Thoracic aorta (tissue), 2 donors: Measurements from ENCODE around the gene RTN4R. TPM values are rescaled to one million over a fixed set of nuclear protein-coding genes. Genes with fewer than 3 reads are reported as not detected.

Source experiments
- ATAC-seq: fragments of 150-250 bp; one replicate; pipeline ENCODE4 v1.8.0; 2017; ENCODE audit warnings: low read depth; ENCODE audit not compliant: insufficient number of reproducible peaks, low FRiP score
- DNase-seq: peaks from one replicate; pipeline ENCODE4 v3.0.0-alpha.2; 2020; ENCODE audit warnings: low spot score
- H3K27ac ChIP-seq, 2 donors: fragments of 200-600 bp; sonication (generic); 1 replicate in 1 of 2; 2 replicates in 1 of 2; pipeline ENCODE4 v1.5.1; 2016; ENCODE audit warnings: mild to moderate bottlenecking in 2 of 2, moderate library complexity in 2 of 2
- H3K27me3 ChIP-seq: fragments of 200-600 bp; sonication (generic); replicated peaks from 2 replicates; pipeline ENCODE4 v1.6.0; 2016; ENCODE audit warnings: mild to moderate bottlenecking; ENCODE audit not compliant: insufficient read depth
- H3K36me3 ChIP-seq: fragments of 200-600 bp; sonication (generic); one replicate; pipeline ENCODE4 v1.5.1; 2016
- H3K4me1 ChIP-seq, 2 donors: fragments of 200-600 bp; sonication (generic); 1 replicate in 1 of 2; 2 replicates in 1 of 2; pipeline versions ENCODE4 v1.5.1 to v1.6.0; 2016; ENCODE audit warnings: low read depth in 2 of 2, mild to moderate bottlenecking in 1 of 2; ENCODE audit not compliant: control insufficient read depth in 1 of 2
- H3K4me3 ChIP-seq: fragments of 200-600 bp; sonication (generic); 2 replicates; pipeline ENCODE4 v1.5.1; 2016; ENCODE audit warnings: mild to moderate bottlenecking
- H3K9me3 ChIP-seq: fragments of 200-600 bp; sonication (generic); 2 replicates; pipeline ENCODE4 v1.5.1; 2016
- total RNA-seq, 2 donors: library from RNA; depleted of rRNA; stranded (reverse); fragments of >200 nt; gene quantifications; one replicate each; pipeline versions ENCODE4 v1.1.0 to v1.2.3, GENCODE V29; 2016
- TF ChIP-seq, protein P1 (sequence below): fragments of 200-600 bp; sonication (generic); IDR thresholded peaks from one replicate; pipeline ENCODE4 v1.5.1; 2019; ENCODE audit warnings: antibody characterized with exemption

RTN4R gene
- total RNA-seq, 2 donors from 2014 or later = 7.4 TPM; not detected in 1

DNA sequence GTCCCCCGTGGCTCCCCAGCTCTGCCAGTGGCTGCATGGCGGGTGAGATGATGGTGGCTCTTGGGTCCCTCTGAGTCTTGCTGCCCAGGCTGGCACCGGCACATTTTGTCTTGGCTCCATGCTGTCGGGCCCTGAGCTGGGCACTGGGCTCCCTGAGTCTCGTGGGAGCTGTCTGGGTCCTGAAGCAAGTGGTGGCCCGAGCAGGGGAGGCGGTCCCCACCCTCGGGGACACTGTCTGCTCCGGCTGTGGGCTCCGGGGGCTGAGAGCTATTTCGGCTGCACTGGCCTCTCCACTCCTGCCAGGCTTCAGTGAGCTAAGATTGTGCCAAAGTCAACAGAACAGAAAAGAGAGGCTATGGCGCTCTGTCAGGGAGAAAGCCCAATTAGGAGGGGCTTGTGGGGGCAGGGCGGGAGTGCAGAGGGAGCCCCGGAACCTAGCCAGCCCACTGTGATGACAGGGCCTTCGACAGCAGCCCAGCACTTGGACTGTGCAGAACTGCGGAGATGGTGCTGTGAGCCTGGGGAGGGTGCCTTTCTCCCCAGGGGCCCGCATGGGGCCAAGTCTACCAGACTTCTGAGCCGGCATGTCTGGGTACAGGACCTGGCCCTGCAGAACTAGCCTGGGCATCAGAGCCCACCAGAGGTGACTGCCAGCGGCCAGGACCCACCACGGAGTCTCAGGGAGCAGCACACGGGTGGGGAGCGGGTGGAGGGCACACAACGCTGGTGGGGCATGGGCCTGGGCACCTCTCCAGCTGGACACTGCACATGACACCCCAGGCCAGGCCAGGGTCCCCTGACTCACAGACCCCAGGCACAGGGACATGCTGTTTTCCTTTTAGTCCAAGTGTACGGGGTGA lies 38.0 kb downstream of the RTN4R start:
- TF ChIP-seq, protein P1, sequence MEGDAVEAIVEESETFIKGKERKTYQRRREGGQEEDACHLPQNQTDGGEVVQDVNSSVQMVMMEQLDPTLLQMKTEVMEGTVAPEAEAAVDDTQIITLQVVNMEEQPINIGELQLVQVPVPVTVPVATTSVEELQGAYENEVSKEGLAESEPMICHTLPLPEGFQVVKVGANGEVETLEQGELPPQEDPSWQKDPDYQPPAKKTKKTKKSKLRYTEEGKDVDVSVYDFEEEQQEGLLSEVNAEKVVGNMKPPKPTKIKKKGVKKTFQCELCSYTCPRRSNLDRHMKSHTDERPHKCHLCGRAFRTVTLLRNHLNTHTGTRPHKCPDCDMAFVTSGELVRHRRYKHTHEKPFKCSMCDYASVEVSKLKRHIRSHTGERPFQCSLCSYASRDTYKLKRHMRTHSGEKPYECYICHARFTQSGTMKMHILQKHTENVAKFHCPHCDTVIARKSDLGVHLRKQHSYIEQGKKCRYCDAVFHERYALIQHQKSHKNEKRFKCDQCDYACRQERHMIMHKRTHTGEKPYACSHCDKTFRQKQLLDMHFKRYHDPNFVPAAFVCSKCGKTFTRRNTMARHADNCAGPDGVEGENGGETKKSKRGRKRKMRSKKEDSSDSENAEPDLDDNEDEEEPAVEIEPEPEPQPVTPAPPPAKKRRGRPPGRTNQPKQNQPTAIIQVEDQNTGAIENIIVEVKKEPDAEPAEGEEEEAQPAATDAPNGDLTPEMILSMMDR = no peak
- Histone ChIP-seq H3K4me3 (peak overlapping the region; percentile 49), H3K4me1 (peaks cover 23 to 38% of the 10 kb centered on the region in 2 donors), H3K9me3 (no peaks in the 10 kb centered on the region), H3K36me3 (no peaks in the 10 kb centered on the region), H3K27me3 (no peaks in the 10 kb centered on the region), H3K27ac (peak overlapping the region; percentile 4 to 31)
- ATAC-seq = peak; percentile 29
- DNase-seq = peak; percentile 36

DNA sequence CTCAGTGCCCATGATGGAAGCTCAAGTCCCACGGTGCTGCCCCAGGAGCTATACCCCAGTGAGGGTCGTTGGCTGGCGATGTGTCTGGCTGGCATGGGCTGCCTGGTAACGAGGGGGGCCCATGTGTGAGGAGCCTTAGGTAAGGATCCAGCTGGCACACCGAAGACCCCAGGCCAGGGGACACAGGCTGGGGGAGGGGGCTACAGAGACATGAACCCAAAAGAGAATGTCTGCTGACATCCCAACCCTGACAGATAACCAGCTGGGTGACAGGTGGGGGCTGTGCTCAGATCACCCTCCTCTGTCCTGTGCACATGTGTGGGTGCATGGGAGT lies 39.2 kb downstream of the RTN4R start:
- no peaks in the 10 kb centered on the region for H3K9me3 ChIP-seq
- H3K4me3 ChIP-seq = no peak overlapping the region
- H3K27ac ChIP-seq = no peak overlapping the region
- H3K36me3 ChIP-seq = no peaks in the 10 kb centered on the region
- TF ChIP-seq, protein P1 = no peak
- no peak for DNase-seq
- ATAC-seq = no peak
- peaks cover 23 to 38% of the 10 kb centered on the region in 2 donors for H3K4me1 ChIP-seq
- no peaks in the 10 kb centered on the region for H3K27me3 ChIP-seq

- Histone ChIP-seq H3K27ac (no peak overlapping the region), H3K27me3 (no peaks in the 10 kb centered on the region), H3K4me1 (peaks cover 23 to 44% of the 10 kb centered on the region in 2 donors), H3K36me3 (no peaks in the 10 kb centered on the region), H3K9me3 (no peaks in the 10 kb centered on the region), H3K4me3 (no peak overlapping the region)
- ATAC-seq (no peak), DNase-seq (no peak)
- TF ChIP-seq, protein P1 = no peak
Measured at GRCh38 chr22:20228055-20228938, 39.8 kb downstream of the RTN4R start.

- Histone ChIP-seq H3K36me3 (no peaks in the 10 kb centered on the region), H3K4me3 (no peak overlapping the region), H3K9me3 (no peaks in the 10 kb centered on the region), H3K27me3 (no peaks in the 10 kb centered on the region), H3K27ac (no peak overlapping the region), H3K4me1 (peaks cover 26 to 53% of the 10 kb centered on the region in 2 donors)
- DNase-seq = no peak
- no peak for ATAC-seq
- TF ChIP-seq, protein P1 = no peak
Measured at GRCh38 chr22:20227363-20227762, 40.8 kb downstream of the RTN4R start.

DNA sequence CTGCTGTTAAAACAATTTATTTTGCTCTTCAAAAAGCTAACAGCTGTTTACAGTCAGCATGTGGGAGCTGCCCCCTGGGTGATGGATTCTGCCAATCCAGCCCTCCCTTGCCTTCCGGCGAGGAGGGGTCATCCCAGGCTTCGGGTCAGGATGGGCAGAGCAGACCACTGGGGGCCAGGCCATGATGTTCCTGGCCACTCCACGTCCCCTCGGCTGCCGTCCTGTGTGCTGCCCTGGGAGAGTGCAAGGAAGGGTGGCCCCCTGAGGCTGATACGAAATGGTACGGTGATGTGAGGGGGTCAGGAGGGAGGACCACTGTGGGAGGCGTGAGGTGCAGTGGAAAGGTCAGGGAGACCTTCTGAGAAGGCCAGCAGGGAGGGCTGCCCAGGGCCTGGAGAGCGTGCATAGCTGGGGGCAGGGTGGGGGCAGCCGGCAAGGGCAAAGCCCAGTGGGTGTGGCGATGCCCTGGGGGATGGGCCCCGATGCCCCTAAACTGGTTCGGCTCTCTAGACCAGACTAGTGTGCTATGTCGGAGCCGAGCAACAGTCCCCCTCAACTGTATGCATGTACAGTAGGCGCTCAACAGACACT lies 41.3 kb downstream of the RTN4R start:
- Histone ChIP-seq H3K27ac (no peak overlapping the region), H3K36me3 (no peaks in the 10 kb centered on the region), H3K27me3 (no peaks in the 10 kb centered on the region), H3K9me3 (no peaks in the 10 kb centered on the region), H3K4me3 (no peak overlapping the region), H3K4me1 (peaks cover 27 to 58% of the 10 kb centered on the region in 2 donors)
- no peak for ATAC-seq
- DNase-seq = no peak
- TF ChIP-seq, protein P1 = no peak
